ENCODE measurements around the gene NAPA.

The NAPA gene

GRCh38 chr19:47503130-47503825 lies 11.6 kb downstream of the NAPA start:
- TF ChIP-seq POLR2A (IDR thresholded peaks at IDR 0.05; ENCODE audit: low read depth, low read length), result no peak
- DNase-seq (ENCODE audit: insufficient read length, low spot score), result no peak
- FAIRE-seq, result no peak

DNA sequence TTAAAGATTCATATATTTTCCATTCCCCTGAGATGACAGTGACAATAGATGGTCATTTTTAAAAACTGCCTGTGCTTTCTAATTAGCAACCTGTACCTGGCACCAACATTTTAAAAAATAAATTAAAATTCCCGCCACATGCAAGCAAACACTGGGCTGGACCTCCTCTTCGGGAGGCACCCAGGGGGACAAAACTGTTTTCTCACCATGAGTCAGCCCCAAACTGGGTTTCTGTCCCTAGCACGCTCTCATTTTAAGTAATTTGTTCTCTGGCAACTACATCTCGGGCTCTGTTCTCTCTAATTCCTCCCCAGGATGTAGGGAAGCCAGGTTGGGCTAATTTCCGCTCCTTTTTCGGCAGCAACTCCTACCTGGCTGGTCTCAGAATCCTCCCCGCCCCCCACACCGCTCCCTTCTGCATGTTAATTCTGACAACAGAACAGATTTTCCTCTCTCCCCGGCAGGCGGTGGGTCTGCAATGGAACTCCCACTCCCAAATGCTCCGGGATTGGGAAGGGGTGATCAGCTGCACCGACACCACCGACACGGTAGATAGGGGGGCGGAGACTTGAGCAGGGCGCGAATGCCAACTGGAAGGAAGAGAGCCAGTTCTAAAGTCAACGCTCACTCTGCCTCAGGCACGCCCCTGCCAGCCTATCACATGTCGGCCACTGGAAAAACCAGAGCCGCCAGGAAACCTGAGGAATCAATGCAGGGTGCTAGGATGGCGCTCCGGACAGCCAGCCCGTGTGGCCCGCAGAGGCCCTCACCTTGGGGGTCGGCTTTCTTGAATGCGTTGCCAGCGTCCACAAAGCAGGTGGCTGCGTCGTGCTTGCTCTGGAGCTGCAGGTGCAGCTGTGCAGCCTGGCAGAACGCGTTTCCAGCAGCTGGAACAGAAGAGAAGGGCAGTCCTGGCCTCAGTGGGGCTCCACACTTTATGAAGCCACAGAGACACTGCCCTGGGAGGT lies 14.7 kb downstream of the NAPA start:
- no peak for FAIRE-seq
- no peak for DNase-seq (ENCODE audit: insufficient read length, low spot score)
- TF ChIP-seq POLR2A (IDR thresholded peaks at IDR 0.05; ENCODE audit: low read depth, low read length), result no peak

GRCh38 chr19:47499371-47499770 lies 15.5 kb downstream of the NAPA start:
- DNase-seq (ENCODE audit: insufficient read length, low spot score) (no peak), FAIRE-seq (no peak)
- no peak for TF ChIP-seq POLR2A (IDR thresholded peaks at IDR 0.05; ENCODE audit: low read depth, low read length)

GRCh38 chr19:47498561-47498960 lies 16.3 kb downstream of the NAPA start:
- no peak for TF ChIP-seq POLR2A (IDR thresholded peaks at IDR 0.05; ENCODE audit: low read depth, low read length)
- no peak for DNase-seq (ENCODE audit: insufficient read length, low spot score)
- FAIRE-seq, result no peak

- no peak for DNase-seq (ENCODE audit: insufficient read length, low spot score)
- FAIRE-seq, result no peak
- TF ChIP-seq POLR2A (IDR thresholded peaks at IDR 0.05; ENCODE audit: low read depth, low read length), result no peak
Measured at GRCh38 chr19:47497821-47498520, 16.9 kb downstream of the NAPA start.

DNA sequence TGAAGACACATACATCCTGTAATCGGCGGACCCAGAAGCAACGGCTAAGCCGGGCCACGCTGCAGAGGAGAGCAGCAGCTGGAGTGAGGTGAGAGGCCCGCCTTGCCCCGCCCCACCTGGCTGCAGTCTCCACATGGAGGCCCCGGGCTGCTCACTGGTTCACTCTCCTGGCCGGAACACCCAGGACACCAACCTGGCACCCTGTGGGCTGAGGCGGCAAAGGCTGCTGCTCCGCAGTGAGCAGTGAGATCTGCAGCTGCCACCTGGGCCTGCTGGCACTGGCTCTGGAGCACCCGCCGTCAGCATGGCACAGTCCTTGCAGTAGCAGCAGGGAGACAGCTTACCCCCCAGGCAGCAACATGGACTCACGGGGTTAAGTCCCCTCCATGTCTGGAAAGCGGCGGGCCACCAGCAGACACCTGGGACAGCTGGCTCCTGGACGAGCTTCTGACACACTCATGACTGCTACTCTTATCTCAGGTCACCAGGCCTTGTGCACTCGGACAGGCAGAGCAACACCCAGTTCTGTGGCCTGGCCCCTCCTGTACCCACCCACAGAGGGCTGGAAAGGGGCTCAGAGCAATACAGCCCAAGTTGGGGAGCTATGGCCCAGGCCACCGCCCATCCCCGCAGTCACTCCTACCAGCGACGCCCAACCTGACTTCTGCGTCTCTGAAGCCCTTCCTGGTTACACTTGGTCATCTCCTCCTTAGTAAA lies 17.7 kb downstream of the NAPA start:
- FAIRE-seq, result no peak
- no peak for DNase-seq (ENCODE audit: insufficient read length, low spot score)
- TF ChIP-seq POLR2A (IDR thresholded peaks at IDR 0.05; ENCODE audit: low read depth, low read length), result no peak

- DNase-seq (ENCODE audit: insufficient read length, low spot score), result no peak
- no peak for TF ChIP-seq POLR2A (IDR thresholded peaks at IDR 0.05; ENCODE audit: low read depth, low read length)
Measured at GRCh38 chr19:47495478-47496372, 19.1 kb downstream of the NAPA start.

GRCh38 chr19:47494729-47495128 lies 20.1 kb downstream of the NAPA start:
- FAIRE-seq (no peak), DNase-seq (ENCODE audit: insufficient read length, low spot score) (no peak)
- TF ChIP-seq POLR2A (IDR thresholded peaks at IDR 0.05; ENCODE audit: low read depth, low read length), result no peak

More at GRCh38 chr19:47495478-47496372, 19.1 kb downstream of the NAPA start:
- no peak for FAIRE-seq

- FAIRE-seq (no peak), DNase-seq (ENCODE audit: insufficient read length, low spot score) (no peak)
- no peak for TF ChIP-seq POLR2A (IDR thresholded peaks at IDR 0.05; ENCODE audit: low read depth, low read length)
Measured at GRCh38 chr19:47494211-47494547, 20.7 kb downstream of the NAPA start.

- TF ChIP-seq POLR2A (IDR thresholded peaks at IDR 0.05; ENCODE audit: low read depth, low read length), result no peak
- no peak for DNase-seq (ENCODE audit: insufficient read length, low spot score)
- no peak for FAIRE-seq
Measured at GRCh38 chr19:47493378-47494210, 21.3 kb downstream of the NAPA start.

DNA sequence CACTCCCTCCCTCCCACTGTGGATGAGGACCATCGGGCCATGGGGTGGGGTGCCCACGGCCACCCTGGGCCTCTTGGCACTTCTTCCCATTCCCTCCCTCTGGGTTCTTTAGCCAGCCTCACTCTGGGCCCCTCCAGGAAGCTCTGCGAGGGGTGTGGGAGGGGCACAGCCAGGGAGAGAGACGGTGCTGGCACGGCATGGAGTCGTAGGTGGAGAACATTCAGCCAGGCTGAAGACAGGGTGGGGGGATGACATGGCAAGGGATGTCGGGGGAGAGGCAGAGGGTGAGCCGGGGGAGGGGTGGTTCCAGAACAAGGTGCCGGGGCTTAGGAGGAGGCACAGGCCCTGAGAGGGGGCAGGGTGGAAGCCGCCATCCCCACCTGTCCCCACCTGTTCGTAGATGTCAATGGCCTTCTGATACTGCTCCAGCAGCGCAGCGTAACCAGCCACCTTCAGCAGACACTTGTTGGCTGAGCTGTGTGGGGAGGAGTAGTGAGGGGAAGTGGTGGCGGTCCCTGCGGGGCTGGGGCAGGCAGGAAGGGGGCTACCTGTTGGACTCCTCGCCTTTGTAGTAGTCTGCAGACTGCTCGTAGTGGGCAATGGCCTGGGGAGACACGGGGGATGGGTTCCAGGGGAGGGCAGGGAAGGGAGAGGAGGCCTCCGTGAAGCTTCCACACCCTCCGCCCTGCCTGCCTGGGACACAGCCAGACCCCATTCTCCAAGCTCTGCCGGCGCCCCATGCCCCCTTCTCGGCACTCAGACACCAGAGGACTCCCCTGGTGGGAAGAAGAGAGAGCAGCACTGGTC lies 22.1 kb downstream of the NAPA start:
- TF ChIP-seq POLR2A (IDR thresholded peaks at IDR 0.05; ENCODE audit: low read depth, low read length), result no peak
- DNase-seq (ENCODE audit: insufficient read length, low spot score), result no peak
- no peak for FAIRE-seq

Measured in H54 (cell line).